ENCODE results near the gene NR0B1. TPM values are rescaled to one million over a fixed set of nuclear protein-coding genes. Genes with fewer than 3 reads are reported as not detected.

The NR0B1 gene
- polyA plus RNA-seq, 1 of the 3 experiments (the other 2 are of a cell fraction) = 2.2 TPM

- peaks cover 17% of the 10 kb centered on the region for H3K27me3 ChIP-seq (ENCODE audit: insufficient read depth)
- no peaks in the 10 kb centered on the region for H3F3A ChIP-seq (replicated peaks; ENCODE audit: insufficient read depth)
- H3K27ac ChIP-seq (ENCODE audit: low read depth in 2 of 2, low read length in 1 of 2) = no peak overlapping the region
- no peaks in the 10 kb centered on the region for H3K4me1 ChIP-seq (ENCODE audit: control insufficient read depth in 1 of 2, insufficient read depth in 2 of 2, low read depth in 1 of 2, low read length in 1 of 2)
- H3K4me3 ChIP-seq (ENCODE audit: low read depth in 2 of 2, low read length in 1 of 2) = peak overlapping the region; percentile 39 to 46; a peak in 1 of 4 replicates
- H3K4me2 ChIP-seq = no peak overlapping the region
- no peaks in the 10 kb centered on the region for H3K9me2 ChIP-seq
- H4K20me1 ChIP-seq (ENCODE audit: insufficient read depth) = no peaks in the 10 kb centered on the region
- H3K9ac ChIP-seq = no peak overlapping the region
- H2AFZ ChIP-seq (ENCODE audit: low read depth) = no peak overlapping the region
- no peak for DNase-seq
- H3K36me3 ChIP-seq (replicated peaks in 1 of 2; ENCODE audit: control insufficient read depth in 1 of 2, insufficient read depth in 2 of 2, low read length in 1 of 2) = no peaks in the 10 kb centered on the region
- no peaks in the 10 kb centered on the region for H3K9me3 ChIP-seq
- H3K79me2 ChIP-seq (ENCODE audit: insufficient read depth) = no peaks in the 10 kb centered on the region
- CTCF ChIA-PET = interaction anchor here (0.7 kb wide), 1 partner anchor 21 kb away, joined by 3 read pairs; no protein-coding TSS in a partner anchor
- 6% methylated on average over 1 of the region's 1 CpG for WGBS (ENCODE audit: low lambda C conversion rate)
- POLR2A ChIA-PET = no interaction called here
- TF ChIP-seq, protein P1, sequence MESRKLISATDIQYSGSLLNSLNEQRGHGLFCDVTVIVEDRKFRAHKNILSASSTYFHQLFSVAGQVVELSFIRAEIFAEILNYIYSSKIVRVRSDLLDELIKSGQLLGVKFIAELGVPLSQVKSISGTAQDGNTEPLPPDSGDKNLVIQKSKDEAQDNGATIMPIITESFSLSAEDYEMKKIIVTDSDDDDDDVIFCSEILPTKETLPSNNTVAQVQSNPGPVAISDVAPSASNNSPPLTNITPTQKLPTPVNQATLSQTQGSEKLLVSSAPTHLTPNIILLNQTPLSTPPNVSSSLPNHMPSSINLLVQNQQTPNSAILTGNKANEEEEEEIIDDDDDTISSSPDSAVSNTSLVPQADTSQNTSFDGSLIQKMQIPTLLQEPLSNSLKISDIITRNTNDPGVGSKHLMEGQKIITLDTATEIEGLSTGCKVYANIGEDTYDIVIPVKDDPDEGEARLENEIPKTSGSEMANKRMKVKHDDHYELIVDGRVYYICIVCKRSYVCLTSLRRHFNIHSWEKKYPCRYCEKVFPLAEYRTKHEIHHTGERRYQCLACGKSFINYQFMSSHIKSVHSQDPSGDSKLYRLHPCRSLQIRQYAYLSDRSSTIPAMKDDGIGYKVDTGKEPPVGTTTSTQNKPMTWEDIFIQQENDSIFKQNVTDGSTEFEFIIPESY (IDR thresholded peaks at IDR 0.05; ENCODE audit: borderline replicate concordance, low read depth) = no peak
- TF ChIP-seq JUND (IDR thresholded peaks at IDR 0.05) = no peak
Measured at GRCh38 chrX:30307466-30307865, 1.7 kb downstream of the NR0B1 start.

DNA sequence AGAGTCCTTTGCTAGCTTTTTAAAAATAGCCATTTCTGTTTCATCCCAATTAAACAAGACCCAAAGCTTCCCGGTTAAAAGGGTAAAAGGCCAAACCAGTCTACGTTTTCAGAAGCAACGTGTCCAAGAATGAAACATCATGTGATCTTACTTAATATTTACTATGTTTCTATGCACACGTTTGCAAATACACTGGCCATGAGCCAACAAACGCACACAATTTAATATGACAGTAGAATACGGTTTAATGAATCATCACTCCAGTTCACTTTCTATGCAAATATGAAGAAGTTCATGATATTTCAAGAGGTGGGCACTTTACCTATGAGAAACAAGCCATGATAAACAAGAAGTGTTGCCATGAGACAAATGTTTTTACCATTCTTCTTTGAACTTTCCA lies 4.3 kb downstream of the NR0B1 start:
- TF ChIP-seq RFX5 (IDR thresholded peaks at IDR 0.05; ENCODE audit: low read length) (no peak), USF1 (IDR thresholded peaks at IDR 0.05; ENCODE audit: borderline replicate concordance, low read depth) (no peak), ELF1 (IDR thresholded peaks at IDR 0.05) (no peak), SMC3 (IDR thresholded peaks at IDR 0.05; ENCODE audit: low read depth, low read length) (no peak), EZH2phosphoT487 (IDR thresholded peaks at IDR 0.05; ENCODE audit: borderline replicate concordance, low read depth) (no peak), EP300 (IDR thresholded peaks at IDR 0.05; ENCODE audit: borderline replicate concordance in 1 of 2, low read depth in 1 of 2, low read length in 1 of 2) (no peak), GABPA (IDR thresholded peaks at IDR 0.05; ENCODE audit: low read depth) (no peak), NRF1 (IDR thresholded peaks at IDR 0.05; ENCODE audit: low read depth, low read length) (no peak), MEF2A (IDR thresholded peaks at IDR 0.05; ENCODE audit: borderline replicate concordance, low read depth) (no peak), TAF1 (IDR thresholded peaks at IDR 0.05; ENCODE audit: borderline replicate concordance, low read depth, low read length) (no peak), RAD21 (IDR thresholded peaks at IDR 0.05; ENCODE audit: low read length) (no peak), CTCF (IDR thresholded peaks at IDR 0.05) (no peak), JUND (IDR thresholded peaks at IDR 0.05) (no peak), TCF12 (IDR thresholded peaks at IDR 0.05) (no peak), MAX (IDR thresholded peaks at IDR 0.05; ENCODE audit: low read depth) (no peak), GATA2 (CRISPR knock-in tag; IDR thresholded peaks at IDR 0.05) (no peak), CHD2 (IDR thresholded peaks at IDR 0.05; ENCODE audit: low read length, partially characterized antibody) (no peak)
- TF ChIP-seq, protein P2, sequence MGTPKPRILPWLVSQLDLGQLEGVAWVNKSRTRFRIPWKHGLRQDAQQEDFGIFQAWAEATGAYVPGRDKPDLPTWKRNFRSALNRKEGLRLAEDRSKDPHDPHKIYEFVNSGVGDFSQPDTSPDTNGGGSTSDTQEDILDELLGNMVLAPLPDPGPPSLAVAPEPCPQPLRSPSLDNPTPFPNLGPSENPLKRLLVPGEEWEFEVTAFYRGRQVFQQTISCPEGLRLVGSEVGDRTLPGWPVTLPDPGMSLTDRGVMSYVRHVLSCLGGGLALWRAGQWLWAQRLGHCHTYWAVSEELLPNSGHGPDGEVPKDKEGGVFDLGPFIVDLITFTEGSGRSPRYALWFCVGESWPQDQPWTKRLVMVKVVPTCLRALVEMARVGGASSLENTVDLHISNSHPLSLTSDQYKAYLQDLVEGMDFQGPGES (IDR thresholded peaks at IDR 0.05; ENCODE audit: low read depth, low read length) = no peak
- TF ChIP-seq, protein P1 (IDR thresholded peaks at IDR 0.05; ENCODE audit: borderline replicate concordance, low read depth) = no peak
- no peaks in the 10 kb centered on the region for H3K4me1 ChIP-seq (ENCODE audit: control insufficient read depth in 1 of 2, insufficient read depth in 2 of 2, low read depth in 1 of 2, low read length in 1 of 2)
- no peaks in the 10 kb centered on the region for H3K79me2 ChIP-seq (ENCODE audit: insufficient read depth)
- H3K4me3 ChIP-seq (ENCODE audit: low read depth in 2 of 2, low read length in 1 of 2) = no peak overlapping the region
- H2AFZ ChIP-seq (ENCODE audit: low read depth) = no peak overlapping the region
- H3K27ac ChIP-seq (ENCODE audit: low read depth in 2 of 2, low read length in 1 of 2) = no peak overlapping the region
- H4K20me1 ChIP-seq (ENCODE audit: insufficient read depth) = no peaks in the 10 kb centered on the region
- no peaks in the 10 kb centered on the region for H3K9me2 ChIP-seq
- no peaks in the 10 kb centered on the region for H3K36me3 ChIP-seq (replicated peaks in 1 of 2; ENCODE audit: control insufficient read depth in 1 of 2, insufficient read depth in 2 of 2, low read length in 1 of 2)
- ChIA-PET CTCF (interaction anchor here (1.2 kb wide), 1 partner anchor 163 kb away, joined by 3 read pairs; no protein-coding TSS in a partner anchor), POLR2A (no interaction called here)
- peaks cover 15% of the 10 kb centered on the region for H3K27me3 ChIP-seq (ENCODE audit: insufficient read depth)
- no peak overlapping the region for H3K9ac ChIP-seq
- WGBS (ENCODE audit: low lambda C conversion rate) = 15% methylated on average over 6 of the region's 6 CpGs
- H3K9me3 ChIP-seq = no peaks in the 10 kb centered on the region
- H3F3A ChIP-seq (replicated peaks; ENCODE audit: insufficient read depth) = no peaks in the 10 kb centered on the region
- no peak overlapping the region for H3K4me2 ChIP-seq
- DNase-seq = no peak
